T47D (cell line): Measurements from ENCODE around the gene CHODL.

Experiments used
- DNase-seq, 2 experiments: peaks; one replicate each; pipeline versions ENCODE4 v3.0.0 to v3.0.0-alpha.2; 2011 to 2012; ENCODE audit warnings: low read depth in 1 of 2, low spot score in 1 of 2
- JUND ChIP-seq: IDR thresholded peaks from 2 replicates; pipeline ENCODE4 v1.6.1; 2012; ENCODE audit warnings: low read depth
- in situ Hi-C: cut with HindIII; loops from 2 replicates; pipeline ENCODE4 v1.10.0; 2016; ENCODE audit warnings: low sequenced_read_pairs, low pct_unique_long_range_greater_than_20kb

CHODL gene

GRCh38 chr21:18253221-18253620 is 8.6 kb downstream of the CHODL start:
- DNase-seq: no peak
- in situ Hi-C loops: no loop called here
- no peak for TF ChIP-seq JUND

DNA sequence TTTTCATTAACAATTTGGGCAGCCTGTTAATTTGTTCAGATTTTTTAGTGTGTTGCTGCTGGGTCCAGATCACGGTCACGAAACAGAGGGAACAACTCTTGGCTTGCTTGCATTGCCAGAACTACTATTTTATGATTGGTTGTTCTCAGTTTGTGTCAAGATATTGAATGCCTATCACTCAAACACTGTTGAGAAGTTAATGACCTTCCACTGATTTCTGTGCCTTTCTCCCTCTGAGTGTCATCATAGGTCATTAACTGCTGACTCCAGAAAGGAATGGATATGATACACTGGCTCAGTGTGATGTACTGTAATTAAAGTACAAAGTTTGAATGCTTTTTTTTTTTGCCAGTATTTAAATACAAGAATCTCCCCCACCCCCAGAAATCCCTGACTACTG is 9.2 kb downstream of the CHODL start:
- DNase-seq: no peak
- no peak for TF ChIP-seq JUND
- in situ Hi-C loops: no loop called here

- in situ Hi-C loops: no loop called here
- no peak for TF ChIP-seq JUND
Measured at GRCh38 chr21:18265944-18266343, 21.3 kb downstream of the CHODL start.

DNA sequence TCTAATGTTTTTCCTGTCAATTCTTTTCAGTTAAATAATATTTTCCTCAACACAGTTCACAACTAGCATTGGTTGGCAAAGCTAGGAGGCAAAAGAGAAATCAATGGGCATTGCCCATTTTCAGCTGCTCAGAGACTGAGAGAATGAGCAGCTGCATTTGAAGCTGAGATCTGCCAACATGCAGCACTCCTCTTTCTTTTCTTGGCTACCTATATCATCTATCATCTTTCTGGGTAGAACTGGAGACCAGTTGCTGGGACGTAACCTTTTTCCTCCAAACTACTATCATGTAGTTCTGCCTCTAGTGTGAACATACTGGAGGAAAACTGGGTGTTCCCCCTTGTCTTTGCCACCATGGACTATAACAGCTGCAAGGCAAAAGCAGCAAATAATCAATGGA is 22.9 kb downstream of the CHODL start:
- in situ Hi-C loops: no loop called here
- no peak for TF ChIP-seq JUND
- DNase-seq: no peak

More at GRCh38 chr21:18265944-18266343, 21.3 kb downstream of the CHODL start:
- DNase-seq: no peak

DNA sequence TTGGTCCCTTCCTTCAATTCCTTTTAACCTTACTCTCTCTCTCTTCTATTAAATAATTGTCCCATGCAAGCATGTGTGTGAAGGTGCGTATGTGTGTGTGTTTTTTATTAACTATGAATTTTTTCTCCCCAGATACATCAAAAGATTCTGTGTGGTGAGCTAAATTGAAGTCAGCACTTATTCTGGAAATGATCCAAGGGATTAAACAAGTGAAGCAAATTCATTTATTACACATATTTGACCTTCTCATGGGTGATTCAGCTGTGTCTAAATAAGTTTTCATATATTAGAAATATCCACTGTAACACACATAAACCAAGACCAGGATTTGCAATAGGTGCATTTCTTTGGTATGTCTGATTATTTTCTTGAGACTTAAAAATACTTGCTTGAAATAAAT is 24.3 kb downstream of the CHODL start:
- in situ Hi-C loops: no loop called here
- no peak for TF ChIP-seq JUND
- DNase-seq: no peak

DNA sequence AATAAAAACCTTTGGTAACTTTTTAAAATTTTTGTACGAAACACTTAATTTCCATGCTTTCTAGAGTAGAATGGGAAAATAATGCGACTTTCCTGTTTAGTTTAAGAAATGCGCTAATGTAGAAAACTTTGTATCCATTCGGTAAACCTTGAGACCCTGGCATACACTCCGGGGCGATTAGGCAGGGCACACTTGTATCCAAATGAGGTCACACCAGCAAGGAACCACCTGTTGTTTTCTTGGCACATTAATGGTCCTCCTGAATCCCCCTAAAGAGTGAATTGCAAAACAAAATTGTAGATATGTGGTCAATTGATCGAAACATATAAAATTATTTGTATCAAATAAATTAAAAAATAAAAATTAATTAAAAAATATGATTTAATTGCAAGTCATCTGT is 25.2 kb downstream of the CHODL start:
- TF ChIP-seq JUND: no peak
- DNase-seq: no peak
- in situ Hi-C loops: no loop called here

GRCh38 chr21:18273400-18273799 is 28.8 kb downstream of the CHODL start:
- no peak for DNase-seq
- TF ChIP-seq JUND: no peak
- in situ Hi-C loops: no loop called here

DNA sequence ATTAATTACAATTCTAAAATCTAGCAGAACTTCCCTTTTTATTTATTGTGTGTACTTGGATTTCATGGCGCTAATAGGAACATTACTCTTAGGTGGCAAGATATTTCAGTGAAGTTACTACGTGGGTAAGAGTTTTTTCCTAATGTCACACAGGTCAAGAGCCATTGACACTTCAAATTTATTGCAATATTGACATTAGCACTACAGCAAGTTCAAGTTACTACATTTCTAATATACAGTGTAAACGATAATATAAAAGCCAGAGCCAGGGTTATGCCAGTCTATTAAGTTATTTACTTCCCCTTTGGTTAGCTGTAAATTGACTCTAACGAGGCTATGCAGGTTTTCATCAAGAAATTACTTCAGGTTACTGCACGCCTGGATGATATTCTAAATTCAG is 29.7 kb downstream of the CHODL start:
- no peak for TF ChIP-seq JUND
- in situ Hi-C loops: no loop called here
- no peak for DNase-seq

- no peak for TF ChIP-seq JUND
- in situ Hi-C loops: no loop called here
- DNase-seq: no peak
Measured at GRCh38 chr21:18275781-18276180, 31.1 kb downstream of the CHODL start.

DNA sequence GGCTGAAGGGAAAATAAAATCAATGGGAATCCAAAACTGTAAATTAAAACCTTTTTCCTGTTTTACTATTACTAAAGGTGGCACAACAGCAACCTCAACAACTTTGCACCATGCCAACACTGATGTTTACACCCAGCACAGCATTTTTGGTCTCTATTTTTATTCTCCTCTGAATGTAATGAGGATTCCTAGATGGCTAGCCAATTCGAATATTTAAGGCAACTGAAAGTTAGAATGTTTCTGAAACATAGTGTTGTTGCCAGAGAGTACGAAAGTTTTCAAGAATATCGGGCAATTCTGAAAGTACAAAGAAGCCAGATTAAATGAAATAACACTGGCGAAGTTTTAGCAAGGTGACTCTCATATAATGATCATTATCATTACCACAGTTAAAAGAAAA is 40.7 kb downstream of the CHODL start:
- TF ChIP-seq JUND: no peak
- DNase-seq: no peak
- in situ Hi-C loops: no loop called here

GRCh38 chr21:18289876-18290275 is 45.2 kb downstream of the CHODL start:
- DNase-seq: no peak
- in situ Hi-C loops: no loop called here
- no peak for TF ChIP-seq JUND

- in situ Hi-C loops: no loop called here
- no peak for TF ChIP-seq JUND
- DNase-seq: no peak
Measured at GRCh38 chr21:18294100-18294499, 49.5 kb downstream of the CHODL start.

- no peak for DNase-seq
- TF ChIP-seq JUND: no peak
- in situ Hi-C loops: no loop called here
Measured at GRCh38 chr21:18298228-18298627, 53.6 kb downstream of the CHODL start.
